Brain microvascular endothelial cell (primary cell): ENCODE data around the gene PHACTR3.

Source experiments
- DNase-seq: peaks from one replicate; pipeline ENCODE4 v3.0.0-alpha.2; 2020
- H3K27ac ChIP-seq: fragments of 250-450 bp; sonication (Bioruptor Pico); 2 replicates; pipeline ENCODE4 v1.5.1; 2020; ENCODE audit warnings: mild to moderate bottlenecking, moderate library complexity
- H3K27me3 ChIP-seq: fragments of 250-450 bp; sonication (Bioruptor Pico); replicated peaks from 2 replicates; pipeline ENCODE4 v1.5.1; 2020; ENCODE audit warnings: mild to moderate bottlenecking
- H3K36me3 ChIP-seq: fragments of 250-450 bp; sonication (Bioruptor Pico); replicated peaks from 2 replicates; pipeline ENCODE4 v1.5.1; 2020; ENCODE audit warnings: mild to moderate bottlenecking
- H3K4me3 ChIP-seq: 2 replicates; pipeline ENCODE4 v1.5.1; 2011; ENCODE audit warnings: low read depth, mild to moderate bottlenecking, control low read depth, low read length, moderate library complexity
- in situ Hi-C: cut with HindIII; loops from 2 replicates; pipeline ENCODE4 v1.10.0; 2017; ENCODE audit warnings: low sequenced_read_pairs, low pct_ligation_motif_present
- TF ChIP-seq, protein P1 (sequence below): IDR thresholded peaks from 2 replicates; pipeline ENCODE4 v1.5.1; 2011; ENCODE audit warnings: low read depth, mild to moderate bottlenecking, moderate library complexity, low read length, control low read depth, inconsistent platforms; ENCODE audit errors: missing control alignments

The PHACTR3 gene

DNA sequence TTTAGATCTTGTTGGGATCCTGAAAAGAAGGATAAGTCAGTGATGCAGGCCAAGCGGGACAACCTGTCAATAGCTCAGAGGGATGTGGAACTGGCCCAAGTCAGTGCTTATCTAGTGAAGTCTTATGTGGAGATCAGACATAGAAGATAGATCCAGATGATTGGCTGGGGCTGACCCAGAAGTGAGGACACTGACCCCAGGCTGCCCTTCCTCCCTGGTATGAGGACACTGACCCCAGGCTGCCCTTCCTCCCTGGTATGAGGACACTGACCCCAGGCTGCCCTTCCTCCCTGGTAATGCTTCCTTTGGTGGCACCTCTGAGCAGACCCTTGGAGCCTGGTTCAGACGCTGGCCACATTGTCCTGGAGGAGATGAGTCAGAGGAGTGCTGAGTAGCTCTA lies 159.7 kb downstream of the PHACTR3 start:
- Histone ChIP-seq H3K27ac (no peak overlapping the region), H3K27me3 (no peaks in the 10 kb centered on the region), H3K36me3 (no peaks in the 10 kb centered on the region), H3K4me3 (no peak overlapping the region)
- in situ Hi-C loops: no loop called here
- no peak for DNase-seq
- TF ChIP-seq, protein P1, sequence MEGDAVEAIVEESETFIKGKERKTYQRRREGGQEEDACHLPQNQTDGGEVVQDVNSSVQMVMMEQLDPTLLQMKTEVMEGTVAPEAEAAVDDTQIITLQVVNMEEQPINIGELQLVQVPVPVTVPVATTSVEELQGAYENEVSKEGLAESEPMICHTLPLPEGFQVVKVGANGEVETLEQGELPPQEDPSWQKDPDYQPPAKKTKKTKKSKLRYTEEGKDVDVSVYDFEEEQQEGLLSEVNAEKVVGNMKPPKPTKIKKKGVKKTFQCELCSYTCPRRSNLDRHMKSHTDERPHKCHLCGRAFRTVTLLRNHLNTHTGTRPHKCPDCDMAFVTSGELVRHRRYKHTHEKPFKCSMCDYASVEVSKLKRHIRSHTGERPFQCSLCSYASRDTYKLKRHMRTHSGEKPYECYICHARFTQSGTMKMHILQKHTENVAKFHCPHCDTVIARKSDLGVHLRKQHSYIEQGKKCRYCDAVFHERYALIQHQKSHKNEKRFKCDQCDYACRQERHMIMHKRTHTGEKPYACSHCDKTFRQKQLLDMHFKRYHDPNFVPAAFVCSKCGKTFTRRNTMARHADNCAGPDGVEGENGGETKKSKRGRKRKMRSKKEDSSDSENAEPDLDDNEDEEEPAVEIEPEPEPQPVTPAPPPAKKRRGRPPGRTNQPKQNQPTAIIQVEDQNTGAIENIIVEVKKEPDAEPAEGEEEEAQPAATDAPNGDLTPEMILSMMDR: no peak

DNA sequence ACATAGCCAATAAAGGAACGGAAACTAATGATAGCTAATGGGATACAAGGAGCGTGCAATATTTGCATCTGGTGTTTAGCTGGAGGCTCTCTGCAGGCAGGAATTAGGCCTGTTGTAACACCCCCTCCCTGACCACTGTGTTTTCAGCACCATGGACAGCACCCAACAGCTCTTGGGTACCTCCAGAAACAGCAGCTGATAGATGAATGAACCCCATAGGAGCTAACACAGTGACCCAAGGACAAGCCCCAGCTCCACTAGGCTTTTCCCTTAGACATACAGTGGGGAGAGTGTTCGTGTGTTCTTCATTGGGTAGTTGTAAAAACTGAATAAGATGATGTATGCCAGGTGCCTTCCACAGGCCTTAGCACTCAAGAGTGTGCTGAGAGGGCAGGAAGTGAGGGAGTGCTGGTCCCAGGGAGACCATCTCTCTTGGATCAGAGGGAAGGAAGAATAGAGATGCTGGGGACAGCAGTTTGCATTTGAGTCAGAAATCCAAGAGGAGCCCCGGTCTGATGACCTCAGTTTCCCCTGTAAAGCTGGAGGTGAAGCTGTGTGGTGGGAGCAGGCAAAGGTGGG lies 161.3 kb downstream of the PHACTR3 start:
- no peak overlapping the region for H3K27ac ChIP-seq
- H3K4me3 ChIP-seq: no peak overlapping the region
- TF ChIP-seq, protein P1: no peak
- H3K36me3 ChIP-seq: no peaks in the 10 kb centered on the region
- H3K27me3 ChIP-seq: no peaks in the 10 kb centered on the region
- in situ Hi-C loops: no loop called here
- no peak for DNase-seq

DNA sequence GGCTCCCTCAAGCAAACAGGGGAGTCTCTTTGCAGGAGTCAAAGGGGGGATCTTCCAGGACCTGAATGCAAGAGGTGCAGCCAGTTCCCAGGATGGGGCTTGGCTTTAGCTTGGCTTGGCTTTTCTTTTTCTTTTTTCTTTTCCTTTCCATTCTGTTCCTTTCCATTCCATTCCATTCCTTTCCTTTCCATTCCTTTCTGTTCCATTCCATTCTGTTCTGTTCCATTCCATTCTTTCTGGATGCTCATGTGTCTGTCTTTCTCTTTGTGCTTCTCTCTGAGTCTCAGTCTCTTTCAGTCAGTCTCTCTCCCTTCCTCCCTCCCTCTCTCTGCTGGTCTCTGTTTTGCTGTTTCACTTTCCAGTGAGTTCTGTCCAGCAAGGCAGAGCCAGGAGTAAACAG lies 163.3 kb downstream of the PHACTR3 start:
- TF ChIP-seq, protein P1: no peak
- H3K27me3 ChIP-seq: no peaks in the 10 kb centered on the region
- no peaks in the 10 kb centered on the region for H3K36me3 ChIP-seq
- H3K27ac ChIP-seq: no peak overlapping the region
- no peak overlapping the region for H3K4me3 ChIP-seq
- no peak for DNase-seq
- in situ Hi-C loops: no loop called here

DNA sequence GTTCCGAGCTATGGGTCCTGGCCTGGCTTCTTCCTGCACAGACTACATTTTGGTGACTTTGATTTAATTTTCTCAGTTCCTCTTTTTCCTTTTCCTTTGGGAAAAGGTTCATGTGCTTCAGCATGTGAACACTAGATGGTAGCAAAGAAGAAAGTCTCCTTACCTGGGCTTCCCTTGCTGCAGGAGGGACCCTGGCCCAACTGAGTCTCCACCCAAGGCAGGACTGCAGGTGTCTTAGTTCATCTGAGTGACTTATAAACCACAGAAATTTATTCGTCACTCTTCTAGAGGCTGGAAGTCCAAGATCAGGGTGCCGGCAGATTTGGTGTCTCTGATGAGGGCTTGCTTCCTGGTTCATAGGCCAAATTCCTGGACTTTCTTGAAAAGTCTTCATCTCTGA lies 165.9 kb downstream of the PHACTR3 start:
- in situ Hi-C loops: no loop called here
- DNase-seq: no peak
- H3K27me3 ChIP-seq: no peaks in the 10 kb centered on the region
- TF ChIP-seq, protein P1: no peak
- no peak overlapping the region for H3K27ac ChIP-seq
- H3K4me3 ChIP-seq: no peak overlapping the region
- no peaks in the 10 kb centered on the region for H3K36me3 ChIP-seq

DNA sequence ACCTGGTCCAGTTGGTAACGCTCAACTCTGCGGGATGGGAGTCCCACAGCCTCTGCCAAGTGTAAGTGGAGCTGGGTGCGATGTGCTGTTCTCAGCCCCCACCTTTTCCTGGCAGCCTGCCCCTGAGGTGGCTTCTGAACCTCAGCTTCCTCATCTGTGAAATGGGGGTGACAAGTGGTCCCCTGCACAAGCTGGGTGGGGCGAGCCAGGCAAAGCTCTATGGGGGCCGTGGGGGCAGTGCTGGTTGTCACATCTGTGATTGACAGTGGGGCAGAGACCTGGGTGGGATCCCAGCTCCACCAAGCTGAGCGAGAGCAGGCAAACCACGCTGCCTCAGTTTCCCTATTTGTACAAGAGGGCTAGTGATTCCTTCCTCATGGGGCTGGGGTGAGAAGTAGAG lies 166.5 kb downstream of the PHACTR3 start:
- in situ Hi-C loops: no loop called here
- H3K27me3 ChIP-seq: no peaks in the 10 kb centered on the region
- no peak overlapping the region for H3K27ac ChIP-seq
- no peak overlapping the region for H3K4me3 ChIP-seq
- no peaks in the 10 kb centered on the region for H3K36me3 ChIP-seq
- DNase-seq: no peak
- TF ChIP-seq, protein P1: no peak
